Kidney tubule cell (primary cell): ENCODE results near the gene HCFC1R1.
A peak's percentile ranks its signal among the peaks of the same experiment; 100 is the strongest.
"Not testable (repeated sequence)": the region's sequence is repeated elsewhere in the genome, so short reads cannot be mapped to it uniquely, and the experiment has no call there.

Source experiments
- DNase-seq: peaks from one replicate; pipeline ENCODE4 v3.0.0-alpha.2; 2018; ENCODE audit warnings: low spot score

The HCFC1R1 gene

GRCh38 chr16:3057181-3058138, 33.7 kb upstream of the HCFC1R1 start:
- DNase-seq, result no peak

GRCh38 chr16:3056336-3057180, 32.8 kb upstream of the HCFC1R1 start:
- no peak for DNase-seq

GRCh38 chr16:3055734-3056115, 32.0 kb upstream of the HCFC1R1 start:
- not testable (repeated sequence) for DNase-seq

GRCh38 chr16:3054965-3055733, 31.4 kb upstream of the HCFC1R1 start:
- no peak for DNase-seq

- not testable (repeated sequence) for DNase-seq
Observed at GRCh38 chr16:3053330-3053710, 29.6 kb upstream of the HCFC1R1 start.

GRCh38 chr16:3052571-3053329, 29.0 kb upstream of the HCFC1R1 start:
- not testable (repeated sequence) for DNase-seq

GRCh38 chr16:3051494-3051893, 27.8 kb upstream of the HCFC1R1 start:
- DNase-seq, result peak; percentile 20

GRCh38 chr16:3051009-3051408, 27.3 kb upstream of the HCFC1R1 start:
- DNase-seq, result no peak

- DNase-seq, result no peak
Observed at GRCh38 chr16:3050487-3050886, 26.7 kb upstream of the HCFC1R1 start.

- no peak for DNase-seq
Observed at GRCh38 chr16:3049921-3050481, 26.3 kb upstream of the HCFC1R1 start.

GRCh38 chr16:3047387-3047720, 23.6 kb upstream of the HCFC1R1 start:
- no peak for DNase-seq

GRCh38 chr16:3046641-3047386, 23.1 kb upstream of the HCFC1R1 start:
- no peak for DNase-seq

- no peak for DNase-seq
Observed at GRCh38 chr16:3045758-3046640, 22.3 kb upstream of the HCFC1R1 start, which contains the start of gene MMP25. MMP25 (plus strand) TSS chr16:3046561; CDS start chr16:3046918, 357 bp downstream.

- DNase-seq, result no peak
Observed at GRCh38 chr16:3044708-3045107, 21.0 kb upstream of the HCFC1R1 start.

GRCh38 chr16:3042376-3042775, 18.6 kb upstream of the HCFC1R1 start:
- DNase-seq, result no peak

GRCh38 chr16:3038896-3039295, 15.2 kb upstream of the HCFC1R1 start:
- no peak for DNase-seq

GRCh38 chr16:3038256-3038655, 14.5 kb upstream of the HCFC1R1 start:
- no peak for DNase-seq

GRCh38 chr16:3036726-3037315, 13.1 kb upstream of the HCFC1R1 start, which contains the start of gene BICDL2:
BICDL2 (minus strand) TSS chr16:3036944; CDS start chr16:3035496, 1,448 bp downstream.
- no peak for DNase-seq
